IMR-90 (cell line): ENCODE measurements around the gene FOXD4L1. TPM values are rescaled to one million over a fixed set of nuclear protein-coding genes. Genes with fewer than 3 reads are reported as not detected.
A peak's percentile ranks its signal among the peaks of the same experiment; 100 is the strongest.
"Not testable (repeated sequence)": the region's sequence is repeated elsewhere in the genome, so short reads cannot be mapped to it uniquely, and the experiment has no call there.

Experiments used
- ATAC-seq: fragments of 200-7000 bp; cut with Tn5 transposase; 2 replicates; pipeline ENCODE4 v1.9.1; 2020; ENCODE audit warnings: low read depth, mild to moderate bottlenecking, moderate library complexity
- Bru-seq: library from RNA; stranded (reverse); fragments of 400-500 nt; gene quantifications from one replicate; lab custom pipeline; 2021; lab: Mats Ljungman, UMichigan
- BruChase-seq, 2 experiments: library from RNA; stranded (reverse); fragments of 400-500 nt; gene quantifications; one replicate each; lab custom pipeline; 2021; lab: Mats Ljungman, UMichigan
- BruUV-seq: library from RNA; stranded (reverse); fragments of 400-500 nt; replicated peaks from 2 replicates; lab custom pipeline; 2021; lab: Mats Ljungman, UMichigan
- CTCF ChIA-PET: fragments of 300-600 bp; formaldehyde crosslinking; extraction: SDS; loops from one replicate; lab custom pipeline; 2021; ENCODE audit warnings: antibody characterized with exemption; lab: Yijun Ruan, JAX
- POLR2A ChIA-PET: fragments of 300-600 bp; sonication (Branson Sonifier 250); formaldehyde crosslinking; loops from one replicate; lab custom pipeline; 2022; ENCODE audit warnings: antibody characterized with exemption; ENCODE audit not compliant: unreplicated experiment; lab: Charles Lee
- DNase-seq: peaks from one replicate; pipeline ENCODE4 v3.0.0; 2013
- H2AFZ ChIP-seq: replicated peaks from 2 replicates; pipeline ENCODE3; 2013; ENCODE audit warnings: low read length, mild to moderate bottlenecking; ENCODE audit not compliant: poor library complexity
- H2AK5ac ChIP-seq: 2 replicates; pipeline ENCODE4 v1.6.1; 2013; ENCODE audit warnings: low read depth, low read length, inconsistent platforms
- H2AK9ac ChIP-seq: replicated peaks from 2 replicates; pipeline ENCODE3; 2013; ENCODE audit warnings: mild to moderate bottlenecking, low read depth, low read length, moderate library complexity; ENCODE audit not compliant: poor library complexity
- H2BK120ac ChIP-seq: 2 replicates; pipeline ENCODE4 v1.6.1; 2013; ENCODE audit warnings: low read depth, low read length, inconsistent platforms
- H2BK15ac ChIP-seq: 3 replicates; pipeline ENCODE4 v1.6.1; 2013; ENCODE audit warnings: low read depth, low read length, inconsistent platforms
- H2BK20ac ChIP-seq: 2 replicates; pipeline ENCODE4 v1.6.1; 2013; ENCODE audit warnings: low read depth, mild to moderate bottlenecking, inconsistent platforms, low read length, moderate library complexity
- H2BK5ac ChIP-seq: 2 replicates; pipeline ENCODE4 v1.6.1; 2013; ENCODE audit warnings: mild to moderate bottlenecking, low read depth, low read length, inconsistent platforms; ENCODE audit not compliant: poor library complexity, severe bottlenecking
- H3K14ac ChIP-seq: replicated peaks from 2 replicates; pipeline ENCODE4 v1.6.1; 2013; ENCODE audit warnings: low read depth, low read length, inconsistent platforms
- H3K18ac ChIP-seq: 2 replicates; pipeline ENCODE4 v1.6.1; 2013; ENCODE audit warnings: low read depth, low read length, control low read depth
- H3K23ac ChIP-seq: 2 replicates; pipeline ENCODE4 v1.6.1; 2013; ENCODE audit warnings: low read depth, low read length, inconsistent platforms
- H3K27ac ChIP-seq: 2 replicates; pipeline ENCODE4 v1.5.1; 2013; ENCODE audit warnings: mild to moderate bottlenecking, control low read depth, low read length; ENCODE audit not compliant: insufficient read depth
- H3K27me3 ChIP-seq: 2 replicates; pipeline ENCODE4 v1.6.1; 2013; ENCODE audit warnings: low read length; ENCODE audit not compliant: control insufficient read depth, insufficient read depth
- H3K36me3 ChIP-seq: 2 replicates; pipeline ENCODE4 v1.6.1; 2013; ENCODE audit warnings: low read length, mixed read lengths; ENCODE audit not compliant: control insufficient read depth, insufficient read depth
- H3K4ac ChIP-seq: 2 replicates; pipeline ENCODE4 v1.6.1; 2013; ENCODE audit warnings: low read depth, low read length, inconsistent platforms
- H3K4me1 ChIP-seq: 2 replicates; pipeline ENCODE4 v1.6.1; 2013; ENCODE audit warnings: low read length, mixed read lengths; ENCODE audit not compliant: control insufficient read depth, insufficient read depth
- H3K4me2 ChIP-seq: 2 replicates; pipeline ENCODE4 v1.6.1; 2013; ENCODE audit warnings: low read depth, mild to moderate bottlenecking, control low read depth, low read length, moderate library complexity
- H3K4me3 ChIP-seq: 2 replicates; pipeline ENCODE4 v1.5.1; 2013; ENCODE audit warnings: low read depth, mild to moderate bottlenecking, control low read depth, low read length, moderate library complexity; ENCODE audit not compliant: insufficient read depth
- H3K56ac ChIP-seq: 2 replicates; pipeline ENCODE4 v1.6.1; 2013; ENCODE audit warnings: low read length, inconsistent platforms; ENCODE audit not compliant: insufficient read depth; ENCODE audit errors: extremely low read depth
- H3K79me1 ChIP-seq, 2 experiments: 2 replicates each; pipeline ENCODE4 v1.6.1; 2013; ENCODE audit warnings: low read length in 2 of 2, inconsistent platforms in 1 of 2, low read depth in 1 of 2
- H3K9ac ChIP-seq: 2 replicates; pipeline ENCODE4 v1.6.1; 2013; ENCODE audit warnings: low read depth, low read length, control low read depth
- H3K9me1 ChIP-seq: 2 replicates; pipeline ENCODE4 v1.6.1; 2013; ENCODE audit warnings: low read length, inconsistent platforms; ENCODE audit not compliant: insufficient read depth
- H3K9me3 ChIP-seq: 2 replicates; pipeline ENCODE4 v1.6.1; 2013; ENCODE audit warnings: low read length; ENCODE audit not compliant: control insufficient read depth, insufficient read depth
- H4K20me1 ChIP-seq: 2 replicates; pipeline ENCODE4 v1.6.1; 2013; ENCODE audit warnings: low read length, inconsistent platforms; ENCODE audit not compliant: insufficient read depth
- H4K5ac ChIP-seq: 2 replicates; pipeline ENCODE4 v1.6.1; 2013; ENCODE audit warnings: mild to moderate bottlenecking, low read depth, low read length, control low read depth
- H4K8ac ChIP-seq, 2 experiments: 2 replicates each; pipeline ENCODE4 v1.6.1; 2013; ENCODE audit warnings: low read depth in 2 of 2, low read length in 2 of 2, control low read depth in 1 of 2, inconsistent platforms in 1 of 2
- H4K91ac ChIP-seq: 2 replicates; pipeline ENCODE4 v1.6.1; 2013; ENCODE audit warnings: low read depth, low read length, inconsistent platforms; ENCODE audit not compliant: insufficient read depth
- WGBS, 2 experiments: methylation state at CpG; one replicate each; pipeline versions ENCODE4 v1.1.5 to v1.1.7; 2013; ENCODE audit warnings: missing lambda C conversion rate in 2 of 2; ENCODE audit not compliant: insufficient read length in 1 of 2; ENCODE audit errors: extremely low coverage in 2 of 2; 5-methylcytosine and 5-hydroxymethylcytosine counted together
- dilution Hi-C: fragments of 300-500 bp; cut with HindIII; formaldehyde crosslinking; loops from one replicate; pipeline ENCODE4 v1.14.3; 2018; ENCODE audit warnings: low sequenced_read_pairs; ENCODE audit not compliant: unreplicated experiment
- in situ Hi-C: fragments of 300-500 bp; cut with MboI; formaldehyde crosslinking; loops from 3 replicates; pipeline ENCODE4 v1.14.3; 2019; ENCODE audit warnings: low sequenced_read_pairs, inconsistent platforms, mixed read lengths
- intact Hi-C: fragments of 100-400 bp; cut with micrococcal nuclease; formaldehyde crosslinking; loops from 2 replicates; pipeline ENCODE4 v1.10.0; 2022
- long read RNA-seq: library from polyadenylated mRNA; unstranded; transcript quantifications from one replicate; pipeline ENCODE4 v2.0.0, GENCODE V29; 2021; ENCODE audit not compliant: unreplicated experiment
- polyA plus RNA-seq, 3 experiments: library from polyadenylated mRNA; depleted of rRNA; stranded (reverse); fragments of >200 nt; gene quantifications; 2 replicates each; pipeline ENCODE4 v1.2.3, GENCODE V29; 2012; ENCODE audit warnings: low replicate concordance in 1 of 3
- total RNA-seq: library from RNA; depleted of rRNA; stranded (reverse); fragments of >200 nt; gene quantifications from 2 replicates; pipeline ENCODE4 v1.2.3, GENCODE V29; 2012; rRNA removed

FOXD4L1 gene
- total RNA-seq, result not detected in 2 replicates
- not detected in 2 replicates for polyA plus RNA-seq (2012; rRNA removed)
- not detected in 2 replicates for polyA plus RNA-seq (2012; cell fraction: cytosol; rRNA removed)
- 0.10 and 0.22 TPM in 2 replicates for polyA plus RNA-seq (2012; cell fraction: nucleus; rRNA removed; ENCODE audit: low replicate concordance)
- percentile 33 among the genes with signal in this experiment for Bru-seq, nascent RNA
- BruChase-seq, experiment 1, labeled RNA remaining after a 6-hour chase, result percentile 24 among the genes with signal in this experiment
- BruChase-seq, experiment 2, labeled RNA remaining after a 2-hour chase, result percentile 29 among the genes with signal in this experiment
- long read RNA-seq, result 0 reads

GRCh38 chr2:113498365-113498764 lies at the start of gene FOXD4L1:
FOXD4L1 (plus strand) TSS chr2:113498665; CDS start chr2:113499257, 592 bp downstream.
- no CpG with 5 or more reads among the region's 4 CpGs for WGBS, 2 experiments
- H3K4me1 ChIP-seq, H2AFZ ChIP-seq, CTCF ChIA-PET, H3K27ac ChIP-seq, in situ Hi-C loops, H3K4ac ChIP-seq, H3K36me3 ChIP-seq, H2BK20ac ChIP-seq, H3K4me3 ChIP-seq, POLR2A ChIA-PET, H4K8ac ChIP-seq, H2BK120ac ChIP-seq, H3K9me1 ChIP-seq, H2BK15ac ChIP-seq, BruUV-seq, H3K9me3 ChIP-seq, H2AK5ac ChIP-seq, H3K79me1 ChIP-seq, H2BK5ac ChIP-seq, H3K9ac ChIP-seq, H3K4me2 ChIP-seq, ATAC-seq, H4K20me1 ChIP-seq, DNase-seq, H2AK9ac ChIP-seq, H4K5ac ChIP-seq, H3K18ac ChIP-seq, dilution Hi-C loops, H3K14ac ChIP-seq, H4K91ac ChIP-seq, H3K56ac ChIP-seq, intact Hi-C loops, H3K23ac ChIP-seq: not testable (repeated sequence)
- H3K27me3 ChIP-seq, result peaks cover 20% of the 10 kb centered on the region

- dilution Hi-C loops, H3K9me1 ChIP-seq, H4K5ac ChIP-seq, H3K9me3 ChIP-seq, H3K14ac ChIP-seq, H4K8ac ChIP-seq, CTCF ChIA-PET, H2BK20ac ChIP-seq, H2AK9ac ChIP-seq, H3K9ac ChIP-seq, DNase-seq, H3K79me1 ChIP-seq, H3K56ac ChIP-seq, H3K18ac ChIP-seq, H3K4me1 ChIP-seq, H2BK15ac ChIP-seq, H3K4me3 ChIP-seq, BruUV-seq, H3K36me3 ChIP-seq, H2BK5ac ChIP-seq, POLR2A ChIA-PET, intact Hi-C loops, H3K27me3 ChIP-seq, H2BK120ac ChIP-seq, H4K20me1 ChIP-seq, in situ Hi-C loops, H2AFZ ChIP-seq, H2AK5ac ChIP-seq, H3K4ac ChIP-seq, H4K91ac ChIP-seq, H3K23ac ChIP-seq, ATAC-seq, H3K27ac ChIP-seq, H3K4me2 ChIP-seq: not testable (repeated sequence)
Measured at GRCh38 chr2:113465770-113466169, 32.7 kb upstream of the FOXD4L1 start.
